ENCODE results near the gene PPP1R14C. TPM values are rescaled to one million over a fixed set of nuclear protein-coding genes. Genes with fewer than 3 reads are reported as not detected.

PPP1R14C gene
- total and polyA plus RNA-seq, 2 donors (not counting 1 experiment from before 2014, with no cell fraction given): 0.17 TPM; not detected in 1

- no peak overlapping the region for H3K4me3 ChIP-seq (replicated peaks in 1 of 4; ENCODE audit: control extremely low read depth in 1 of 4, insufficient read depth in 1 of 4, low read depth in 3 of 4, low read length in 4 of 4)
- H3K4me1 ChIP-seq (ENCODE audit: control insufficient read depth, extremely low read depth, insufficient read depth, low read length): peaks cover 2% of the 10 kb centered on the region
- H3K79me2 ChIP-seq (ENCODE audit: control insufficient read depth, insufficient read depth, low read length): no peaks in the 10 kb centered on the region
- H3K9me3 ChIP-seq (ENCODE audit: control insufficient read depth, insufficient read depth, low read depth, low read length): no peaks in the 10 kb centered on the region
- no peaks in the 10 kb centered on the region for H4K20me1 ChIP-seq (ENCODE audit: control insufficient read depth, extremely low read depth, insufficient read depth, low read length)
- H3K27ac ChIP-seq (ENCODE audit: insufficient read depth, low read length): no peak overlapping the region
- TF ChIP-seq CTCF (conservative IDR thresholded peaks at IDR 0.05 in 1 of 2, IDR thresholded peaks at IDR 0.05 in 1 of 2; ENCODE audit: low read depth in 1 of 2, low read length in 2 of 2) (no peak), EZH2 (IDR thresholded peaks at IDR 0.05; ENCODE audit: low read length, missing control alignments) (no peak)
- DNase-seq (ENCODE audit: low read depth in 2 of 2): no peak
- H3K9ac ChIP-seq (ENCODE audit: insufficient read depth, low read length): no peak overlapping the region
- no peaks in the 10 kb centered on the region for H3K36me3 ChIP-seq (ENCODE audit: control insufficient read depth, insufficient read depth, low read length)
- H3K4me2 ChIP-seq (ENCODE audit: extremely low read depth, insufficient read depth, low read length): no peak overlapping the region
- H3K27me3 ChIP-seq (ENCODE audit: control insufficient read depth, insufficient read depth, low read length): no peaks in the 10 kb centered on the region
- H2AFZ ChIP-seq (ENCODE audit: low read length): no peak overlapping the region
Measured at GRCh38 chr6:150167479-150167873, 24.6 kb downstream of the PPP1R14C start.

GRCh38 chr6:150169181-150169580 lies 26.3 kb downstream of the PPP1R14C start:
- Histone ChIP-seq H4K20me1 (ENCODE audit: control insufficient read depth, extremely low read depth, insufficient read depth, low read length) (no peaks in the 10 kb centered on the region), H3K9ac (ENCODE audit: insufficient read depth, low read length) (no peak overlapping the region), H3K9me3 (ENCODE audit: control insufficient read depth, insufficient read depth, low read depth, low read length) (no peaks in the 10 kb centered on the region), H3K27ac (ENCODE audit: insufficient read depth, low read length) (no peak overlapping the region), H3K27me3 (ENCODE audit: control insufficient read depth, insufficient read depth, low read length) (no peaks in the 10 kb centered on the region), H3K79me2 (ENCODE audit: control insufficient read depth, insufficient read depth, low read length) (no peaks in the 10 kb centered on the region), H3K4me1 (ENCODE audit: control insufficient read depth, extremely low read depth, insufficient read depth, low read length) (peaks cover 2% of the 10 kb centered on the region), H2AFZ (ENCODE audit: low read length) (no peak overlapping the region), H3K4me3 (replicated peaks in 1 of 4; ENCODE audit: control extremely low read depth in 1 of 4, insufficient read depth in 1 of 4, low read depth in 3 of 4, low read length in 4 of 4) (no peak overlapping the region), H3K4me2 (ENCODE audit: extremely low read depth, insufficient read depth, low read length) (no peak overlapping the region), H3K36me3 (ENCODE audit: control insufficient read depth, insufficient read depth, low read length) (no peaks in the 10 kb centered on the region)
- no peak for TF ChIP-seq EZH2 (IDR thresholded peaks at IDR 0.05; ENCODE audit: low read length, missing control alignments)
- no peak for TF ChIP-seq CTCF (conservative IDR thresholded peaks at IDR 0.05 in 1 of 2, IDR thresholded peaks at IDR 0.05 in 1 of 2; ENCODE audit: low read depth in 1 of 2, low read length in 2 of 2)
- DNase-seq (ENCODE audit: low read depth in 2 of 2): peak; percentile 8 to 10

GRCh38 chr6:150169609-150170008 lies 26.8 kb downstream of the PPP1R14C start:
- Histone ChIP-seq H3K4me2 (ENCODE audit: extremely low read depth, insufficient read depth, low read length) (no peak overlapping the region), H3K4me3 (replicated peaks in 1 of 4; ENCODE audit: control extremely low read depth in 1 of 4, insufficient read depth in 1 of 4, low read depth in 3 of 4, low read length in 4 of 4) (no peak overlapping the region), H3K4me1 (ENCODE audit: control insufficient read depth, extremely low read depth, insufficient read depth, low read length) (peaks cover 2% of the 10 kb centered on the region), H4K20me1 (ENCODE audit: control insufficient read depth, extremely low read depth, insufficient read depth, low read length) (no peaks in the 10 kb centered on the region), H3K79me2 (ENCODE audit: control insufficient read depth, insufficient read depth, low read length) (no peaks in the 10 kb centered on the region), H2AFZ (ENCODE audit: low read length) (no peak overlapping the region), H3K27me3 (ENCODE audit: control insufficient read depth, insufficient read depth, low read length) (no peaks in the 10 kb centered on the region), H3K36me3 (ENCODE audit: control insufficient read depth, insufficient read depth, low read length) (no peaks in the 10 kb centered on the region), H3K27ac (ENCODE audit: insufficient read depth, low read length) (no peak overlapping the region), H3K9ac (ENCODE audit: insufficient read depth, low read length) (no peak overlapping the region), H3K9me3 (ENCODE audit: control insufficient read depth, insufficient read depth, low read depth, low read length) (no peaks in the 10 kb centered on the region)
- peak; percentile 64 to 90 for DNase-seq (ENCODE audit: low read depth in 2 of 2)
- no peak for TF ChIP-seq CTCF (conservative IDR thresholded peaks at IDR 0.05 in 1 of 2, IDR thresholded peaks at IDR 0.05 in 1 of 2; ENCODE audit: low read depth in 1 of 2, low read length in 2 of 2)
- no peak for TF ChIP-seq EZH2 (IDR thresholded peaks at IDR 0.05; ENCODE audit: low read length, missing control alignments)

Measured in fibroblast of lung (primary cell).